ENCODE data around the gene DPYSL5. TPM values are rescaled to one million over a fixed set of nuclear protein-coding genes. Genes with fewer than 3 reads are reported as not detected.

DPYSL5 gene
- total RNA-seq, 2 donors from 2014 or later: 0.24 to 0.35 TPM

DNA sequence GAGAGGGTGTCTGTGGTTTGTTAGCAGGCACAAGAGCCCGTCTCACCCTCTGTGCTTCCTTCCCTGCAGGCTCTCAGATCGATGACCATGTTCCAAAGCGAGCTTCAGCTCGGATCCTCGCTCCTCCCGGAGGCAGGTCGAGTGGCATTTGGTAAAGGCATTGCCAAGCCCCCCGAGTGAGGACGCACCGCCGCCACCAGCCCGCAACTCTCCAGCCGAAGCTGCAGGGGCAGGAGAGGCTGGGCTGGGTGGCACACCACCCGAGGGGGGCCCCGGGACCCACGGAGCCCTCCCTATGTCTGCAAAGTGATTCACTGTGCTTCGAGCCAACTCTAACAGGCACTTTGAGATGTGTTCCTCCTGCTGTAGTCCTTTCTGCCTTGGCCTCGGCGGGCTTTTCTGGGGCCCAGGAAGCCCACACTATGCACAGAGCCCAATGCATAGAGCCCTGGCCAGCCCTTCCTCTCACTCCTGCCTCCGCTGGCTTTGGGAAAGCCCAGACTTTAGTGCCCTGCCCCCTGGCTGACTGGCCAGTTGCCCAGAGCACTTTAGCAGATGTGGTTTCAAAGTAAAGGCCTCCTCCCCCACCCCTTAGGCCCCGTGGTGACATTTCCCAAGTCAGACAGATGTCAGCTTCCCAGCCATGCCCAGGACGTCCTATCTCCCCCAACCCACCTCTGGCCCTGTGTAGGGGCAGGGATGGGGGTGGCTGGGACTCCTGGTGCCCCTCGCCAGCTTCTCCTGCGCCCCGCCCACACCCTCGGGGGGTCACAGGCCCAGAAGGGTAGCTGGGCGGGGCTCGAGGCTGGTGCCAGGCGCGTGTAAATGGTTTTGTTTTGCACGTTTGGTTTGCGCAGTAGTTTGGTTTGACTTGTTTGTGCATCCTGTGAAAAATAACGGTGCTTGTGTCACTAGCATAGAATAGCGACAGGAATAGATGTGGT, 99.2 kb downstream of the DPYSL5 start:
- Histone ChIP-seq H3K36me3 (no peaks in the 10 kb centered on the region), H3K9ac (ENCODE audit: low read depth in 2 of 2, low read length in 2 of 2) (no peak overlapping the region), H3K4me1 (no peaks in the 10 kb centered on the region), H3K27me3 (peaks cover 7% of the 10 kb centered on the region), H3K4me3 (no peak overlapping the region), H3K9me3 (no peaks in the 10 kb centered on the region), H3K27ac (no peak overlapping the region)
- TF ChIP-seq, protein P1, sequence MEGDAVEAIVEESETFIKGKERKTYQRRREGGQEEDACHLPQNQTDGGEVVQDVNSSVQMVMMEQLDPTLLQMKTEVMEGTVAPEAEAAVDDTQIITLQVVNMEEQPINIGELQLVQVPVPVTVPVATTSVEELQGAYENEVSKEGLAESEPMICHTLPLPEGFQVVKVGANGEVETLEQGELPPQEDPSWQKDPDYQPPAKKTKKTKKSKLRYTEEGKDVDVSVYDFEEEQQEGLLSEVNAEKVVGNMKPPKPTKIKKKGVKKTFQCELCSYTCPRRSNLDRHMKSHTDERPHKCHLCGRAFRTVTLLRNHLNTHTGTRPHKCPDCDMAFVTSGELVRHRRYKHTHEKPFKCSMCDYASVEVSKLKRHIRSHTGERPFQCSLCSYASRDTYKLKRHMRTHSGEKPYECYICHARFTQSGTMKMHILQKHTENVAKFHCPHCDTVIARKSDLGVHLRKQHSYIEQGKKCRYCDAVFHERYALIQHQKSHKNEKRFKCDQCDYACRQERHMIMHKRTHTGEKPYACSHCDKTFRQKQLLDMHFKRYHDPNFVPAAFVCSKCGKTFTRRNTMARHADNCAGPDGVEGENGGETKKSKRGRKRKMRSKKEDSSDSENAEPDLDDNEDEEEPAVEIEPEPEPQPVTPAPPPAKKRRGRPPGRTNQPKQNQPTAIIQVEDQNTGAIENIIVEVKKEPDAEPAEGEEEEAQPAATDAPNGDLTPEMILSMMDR (IDR thresholded peaks at IDR 0.05): no peak
- intact Hi-C loops (cut with DNase I): no loop called here
- DNase-seq: peak; percentile 36

DNA sequence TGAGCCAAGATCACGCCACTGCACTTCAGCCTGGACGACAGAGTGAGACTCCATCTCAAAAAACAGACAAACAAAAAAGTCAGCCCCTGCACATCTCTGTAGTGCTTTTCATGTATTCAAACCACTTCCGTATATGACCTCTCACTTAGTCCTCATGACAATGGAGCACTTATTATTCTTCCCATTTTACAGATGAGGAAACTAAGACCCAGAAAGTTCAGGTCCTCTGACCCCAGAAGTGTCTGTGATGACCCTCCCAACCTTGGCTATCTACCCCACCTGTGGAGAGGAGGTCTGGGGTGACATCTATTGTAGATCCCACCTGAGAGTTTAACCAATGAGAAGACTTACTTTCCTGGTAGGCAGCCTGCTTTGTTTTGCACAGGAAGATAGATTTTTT, 100.9 kb downstream of the DPYSL5 start:
- intact Hi-C loops (cut with DNase I): no loop called here
- Histone ChIP-seq H3K4me3 (no peak overlapping the region), H3K4me1 (no peaks in the 10 kb centered on the region), H3K27me3 (no peaks in the 10 kb centered on the region), H3K9ac (ENCODE audit: low read depth in 2 of 2, low read length in 2 of 2) (no peak overlapping the region), H3K36me3 (no peaks in the 10 kb centered on the region), H3K27ac (no peak overlapping the region), H3K9me3 (no peaks in the 10 kb centered on the region)
- no peak for DNase-seq
- TF ChIP-seq, protein P1 (IDR thresholded peaks at IDR 0.05): no peak

DNA sequence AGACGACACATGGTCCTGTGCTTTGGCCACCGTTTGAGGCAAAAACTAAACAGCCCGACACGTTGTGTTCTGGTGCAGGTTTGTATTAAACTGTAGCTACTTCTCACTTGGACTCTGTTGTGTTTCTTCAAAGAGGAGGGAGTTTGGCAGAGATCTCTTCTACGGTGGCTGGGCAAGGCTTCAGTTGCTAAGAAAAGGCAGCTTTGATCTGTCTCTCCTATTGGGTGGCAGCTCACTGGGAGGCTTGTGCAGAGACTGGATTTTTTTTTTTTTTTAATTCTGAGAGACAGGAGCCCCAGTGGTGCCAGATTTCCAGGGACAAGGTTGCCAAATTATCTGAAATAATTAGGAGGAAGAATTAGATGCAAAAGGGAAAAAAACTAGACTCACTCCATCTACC, 102.3 kb downstream of the DPYSL5 start:
- intact Hi-C loops (cut with DNase I): no loop called here
- Histone ChIP-seq H3K4me1 (no peaks in the 10 kb centered on the region), H3K4me3 (no peak overlapping the region), H3K27me3 (no peaks in the 10 kb centered on the region), H3K36me3 (no peaks in the 10 kb centered on the region), H3K9me3 (no peaks in the 10 kb centered on the region), H3K27ac (no peak overlapping the region), H3K9ac (ENCODE audit: low read depth in 2 of 2, low read length in 2 of 2) (no peak overlapping the region)
- DNase-seq: no peak
- TF ChIP-seq, protein P1 (IDR thresholded peaks at IDR 0.05): no peak

DNA sequence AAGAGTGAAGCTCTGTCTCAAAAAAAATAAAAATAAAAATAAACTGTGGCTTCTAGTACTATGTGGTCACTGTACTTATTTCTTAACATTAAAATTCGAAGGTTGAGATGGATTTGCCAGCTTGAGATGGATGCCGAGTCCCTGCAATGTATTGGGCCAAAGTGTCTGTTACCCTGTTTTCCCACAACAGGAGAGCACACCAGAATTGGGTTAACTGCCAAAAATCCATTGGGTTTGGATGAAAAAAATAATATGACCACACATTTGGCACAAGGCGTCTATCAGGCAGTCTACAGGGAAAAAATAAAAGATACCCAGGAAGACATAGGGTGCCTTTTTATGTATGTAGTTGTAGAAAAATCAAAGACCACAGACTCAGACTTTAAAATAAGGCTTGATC, 103.3 kb downstream of the DPYSL5 start:
- no peaks in the 10 kb centered on the region for H3K4me1 ChIP-seq
- H3K27ac ChIP-seq: no peak overlapping the region
- H3K36me3 ChIP-seq: no peaks in the 10 kb centered on the region
- intact Hi-C loops (cut with DNase I): no loop called here
- no peaks in the 10 kb centered on the region for H3K27me3 ChIP-seq
- DNase-seq: no peak
- H3K9me3 ChIP-seq: no peaks in the 10 kb centered on the region
- H3K9ac ChIP-seq (ENCODE audit: low read depth in 2 of 2, low read length in 2 of 2): no peak overlapping the region
- H3K4me3 ChIP-seq: no peak overlapping the region
- TF ChIP-seq, protein P1 (IDR thresholded peaks at IDR 0.05): no peak

DNA sequence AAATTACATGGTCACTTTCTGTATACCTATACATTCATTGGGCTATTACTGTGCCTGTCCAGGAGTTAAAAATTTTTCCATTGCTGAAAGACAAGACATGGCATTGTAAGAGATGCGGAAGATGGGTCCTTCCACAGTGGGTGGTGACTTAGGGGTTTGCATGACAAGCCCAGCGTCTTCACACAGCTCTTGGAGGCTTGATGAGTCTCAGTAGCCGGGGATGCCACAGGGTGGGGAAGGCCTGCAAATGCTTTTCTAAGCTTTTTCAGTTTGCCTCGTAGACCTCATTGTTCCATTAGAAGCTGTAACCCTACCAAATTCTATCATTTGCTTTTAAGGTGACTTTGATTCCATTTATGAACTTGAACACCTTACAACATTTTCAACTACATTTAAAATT, 104.4 kb downstream of the DPYSL5 start:
- H3K4me3 ChIP-seq: no peak overlapping the region
- no peaks in the 10 kb centered on the region for H3K9me3 ChIP-seq
- H3K9ac ChIP-seq (ENCODE audit: low read depth in 2 of 2, low read length in 2 of 2): no peak overlapping the region
- no peak for DNase-seq
- no peaks in the 10 kb centered on the region for H3K27me3 ChIP-seq
- no peak overlapping the region for H3K27ac ChIP-seq
- no peaks in the 10 kb centered on the region for H3K4me1 ChIP-seq
- intact Hi-C loops (cut with DNase I): no loop called here
- TF ChIP-seq, protein P1 (IDR thresholded peaks at IDR 0.05): no peak
- no peaks in the 10 kb centered on the region for H3K36me3 ChIP-seq

All from colonic mucosa (tissue), 4 donors.